H1 (cell line): ENCODE results near the gene EPS8. TPM values are rescaled to one million over a fixed set of nuclear protein-coding genes. Genes with fewer than 3 reads are reported as not detected.

ENCODE experiments used
- CTCF ChIA-PET: fragments of 300-600 bp; sonication (Branson Sonifier 250); formaldehyde crosslinking; loops from one replicate; lab custom pipeline; 2021; ENCODE audit not compliant: partially characterized antibody; lab: Charles Lee
- POLR2A ChIA-PET: fragments of 300-600 bp; sonication (Branson Sonifier 250); formaldehyde crosslinking; loops from one replicate; lab custom pipeline; 2021; ENCODE audit warnings: inconsistent platforms; ENCODE audit not compliant: partially characterized antibody; lab: Charles Lee
- DNase-seq, 2 experiments: peaks; one replicate each; pipeline versions ENCODE4 v3.0.0 to v3.0.0-alpha.2; 2010 to 2022; ENCODE audit warnings: low spot score in 2 of 2, low read depth in 1 of 2, mixed read lengths in 1 of 2
- FAIRE-seq: peaks from 2 replicates; lab custom pipeline; 2011; peaks lifted over from hg19 to GRCh38; lab: Jason Lieb, UNC
- H2AFZ ChIP-seq: 2 replicates; pipeline ENCODE4 v1.8.1; 2012; ENCODE audit warnings: low read length, inconsistent platforms
- H2AK5ac ChIP-seq: 2 replicates; pipeline ENCODE4 v1.6.1; 2013; ENCODE audit warnings: low read depth, low read length
- H2BK120ac ChIP-seq: replicated peaks from 2 replicates; pipeline ENCODE3; 2013; ENCODE audit warnings: low read depth, low read length, inconsistent platforms
- H2BK12ac ChIP-seq: 2 replicates; pipeline ENCODE4 v1.6.1; 2013; ENCODE audit warnings: low read depth, low read length
- H2BK15ac ChIP-seq: 2 replicates; pipeline ENCODE4 v1.6.1; 2013; ENCODE audit warnings: low read length
- H2BK20ac ChIP-seq: 2 replicates; pipeline ENCODE4 v1.6.1; 2013; ENCODE audit warnings: low read length
- H2BK5ac ChIP-seq: 2 replicates; pipeline ENCODE4 v1.6.1; 2013; ENCODE audit warnings: low read depth, low read length
- H3K14ac ChIP-seq: 2 replicates; pipeline ENCODE4 v1.6.1; 2013; ENCODE audit warnings: inconsistent platforms; ENCODE audit not compliant: insufficient read length
- H3K18ac ChIP-seq: 2 replicates; pipeline ENCODE4 v1.6.1; 2013; ENCODE audit warnings: low read length; ENCODE audit errors: extremely low read depth
- H3K23ac ChIP-seq: 2 replicates; pipeline ENCODE4 v1.6.1; 2013; ENCODE audit warnings: inconsistent platforms; ENCODE audit not compliant: insufficient read length
- H3K23me2 ChIP-seq: 2 replicates; pipeline ENCODE4 v1.6.1; 2013; ENCODE audit warnings: low read depth, low read length
- H3K27ac ChIP-seq: 2 replicates; pipeline ENCODE4 v1.6.1; 2011; ENCODE audit warnings: low read depth, low read length, inconsistent platforms
- H3K27me3 ChIP-seq, 4 experiments: replicated peaks in 1 of 4; 1 replicate in 1 of 4; 2 replicates in 3 of 4; pipeline versions ENCODE4 v1.6.1 to v1.8.1; 2011 to 2013; ENCODE audit warnings: low read length in 3 of 4, mild to moderate bottlenecking in 3 of 4, inconsistent platforms in 2 of 4, mixed read lengths in 2 of 4, moderate library complexity in 1 of 4; ENCODE audit not compliant: control insufficient read depth in 3 of 4, insufficient read depth in 3 of 4; ENCODE audit errors: extremely low read depth in 1 of 4
- H3K36me3 ChIP-seq, 4 experiments: 2 replicates each; pipeline versions ENCODE4 v1.6.1 to v1.8.1; 2011 to 2013; ENCODE audit warnings: mild to moderate bottlenecking in 4 of 4, low read length in 3 of 4, moderate library complexity in 2 of 4, control low read depth in 1 of 4, inconsistent platforms in 1 of 4; ENCODE audit not compliant: insufficient read depth in 4 of 4, control insufficient read depth in 2 of 4
- H3K4ac ChIP-seq: replicated peaks from 2 replicates; pipeline ENCODE3; 2013; ENCODE audit warnings: low read length, low read depth, mixed read lengths, inconsistent platforms; ENCODE audit not compliant: insufficient read length
- H3K4me1 ChIP-seq, 4 experiments: replicated peaks in 1 of 4; 1 replicate in 1 of 4; 2 replicates in 3 of 4; pipeline versions ENCODE4 v1.6.1 to v1.8.1; 2011 to 2013; ENCODE audit warnings: low read length in 3 of 4, inconsistent platforms in 2 of 4, mixed read lengths in 1 of 4; ENCODE audit not compliant: insufficient read depth in 4 of 4, control insufficient read depth in 3 of 4
- H3K4me2 ChIP-seq, 2 experiments: 2 replicates each; pipeline versions ENCODE4 v1.6.1 to v1.8.1; 2011 to 2013; ENCODE audit warnings: low read depth in 2 of 2, low read length in 2 of 2, control low read depth in 1 of 2, inconsistent platforms in 1 of 2, mild to moderate bottlenecking in 1 of 2; ENCODE audit not compliant: insufficient read depth in 1 of 2
- H3K4me3 ChIP-seq, 4 experiments: fragments of 200-600, 300-600 bp in 1 of 4; sonication (generic), shearing (Covaris generic), sonication (Bioruptor Twin) in 1 of 4; 2 replicates each; pipeline versions ENCODE4 v1.5.1 to v1.8.1; 2011 to 2016; ENCODE audit warnings: low read length in 4 of 4, low read depth in 3 of 4, control low read depth in 2 of 4, inconsistent platforms in 2 of 4, mild to moderate bottlenecking in 2 of 4, mixed read lengths in 1 of 4, moderate library complexity in 1 of 4; ENCODE audit not compliant: insufficient read depth in 2 of 4; ENCODE audit errors: extremely low read depth in 1 of 4
- H3K56ac ChIP-seq: replicated peaks from 2 replicates; pipeline ENCODE3; 2013; ENCODE audit warnings: low read depth, mild to moderate bottlenecking, mixed read lengths, low read length, inconsistent platforms; ENCODE audit not compliant: insufficient read length
- H3K79me1 ChIP-seq: 2 replicates; pipeline ENCODE4 v1.6.1; 2013; ENCODE audit warnings: low read depth, low read length, control low read depth
- H3K79me2 ChIP-seq, 2 experiments: 2 replicates each; pipeline versions ENCODE4 v1.6.1 to v1.8.1; 2012 to 2013; ENCODE audit warnings: low read length in 2 of 2, mild to moderate bottlenecking in 2 of 2, inconsistent platforms in 1 of 2; ENCODE audit not compliant: insufficient read depth in 2 of 2, control insufficient read depth in 1 of 2
- H3K9ac ChIP-seq, 4 experiments: replicated peaks in 1 of 4; 1 replicate in 1 of 4; 2 replicates in 3 of 4; pipeline versions ENCODE4 v1.6.1 to v1.8.1; 2011 to 2013; ENCODE audit warnings: low read depth in 3 of 4, low read length in 3 of 4, control low read depth in 2 of 4, mild to moderate bottlenecking in 2 of 4, moderate library complexity in 2 of 4, inconsistent platforms in 1 of 4; ENCODE audit errors: extremely low read depth in 1 of 4
- H3K9me3 ChIP-seq, 2 experiments: 2 replicates each; pipeline versions ENCODE4 v1.6.1 to v1.8.1; 2012 to 2013; ENCODE audit warnings: mild to moderate bottlenecking in 2 of 2, moderate library complexity in 2 of 2, control low read depth in 1 of 2, inconsistent platforms in 1 of 2, low read depth in 1 of 2, low read length in 1 of 2, mixed read lengths in 1 of 2; ENCODE audit not compliant: insufficient read depth in 2 of 2
- H4K20me1 ChIP-seq, 2 experiments: replicated peaks in 1 of 2; 2 replicates each; pipeline versions ENCODE3 to v1.8.1; 2011 to 2013; ENCODE audit warnings: inconsistent platforms in 2 of 2, low read length in 2 of 2, mild to moderate bottlenecking in 1 of 2; ENCODE audit not compliant: insufficient read depth in 2 of 2, control insufficient read depth in 1 of 2
- H4K5ac ChIP-seq: 2 replicates; pipeline ENCODE4 v1.6.1; 2013; ENCODE audit warnings: low read length, low read depth, mixed read lengths, inconsistent platforms; ENCODE audit not compliant: insufficient read length
- H4K8ac ChIP-seq: 2 replicates; pipeline ENCODE4 v1.8.0; 2013; ENCODE audit warnings: mild to moderate bottlenecking, moderate library complexity, low read length, inconsistent platforms; ENCODE audit not compliant: insufficient read depth; ENCODE audit errors: extremely low read depth
- H4K91ac ChIP-seq: replicated peaks from 2 replicates; pipeline ENCODE3; 2013; ENCODE audit warnings: low read length, mixed read lengths, inconsistent platforms; ENCODE audit not compliant: insufficient read length
- CHD1 ChIP-seq: IDR thresholded peaks from 2 replicates; pipeline ENCODE4 v1.6.1; 2012; ENCODE audit warnings: low read depth, low read length, improper control_type of control experiment
- CHD2 ChIP-seq: IDR thresholded peaks from 2 replicates; pipeline ENCODE4 v1.6.1; 2012; ENCODE audit warnings: low read length, improper control_type of control experiment
- CREB1 ChIP-seq: IDR thresholded peaks from 2 replicates; pipeline ENCODE4 v1.6.1; 2012; ENCODE audit warnings: inconsistent platforms
- CTBP2 ChIP-seq: IDR thresholded peaks from 2 replicates; pipeline ENCODE4 v1.7.0; 2011; ENCODE audit warnings: borderline replicate concordance, mild to moderate bottlenecking, moderate library complexity, mixed read lengths, low read length; ENCODE audit not compliant: insufficient read depth, insufficient read length
- JUND ChIP-seq: IDR thresholded peaks from 2 replicates; pipeline ENCODE4 v1.6.1; 2011; ENCODE audit warnings: mild to moderate bottlenecking, improper control_type of control experiment, low read length
- MAFK ChIP-seq: IDR thresholded peaks from 2 replicates; pipeline ENCODE4 v1.6.1; 2012; ENCODE audit warnings: low read depth, mild to moderate bottlenecking, improper control_type of control experiment, low read length
- NANOG ChIP-seq: IDR thresholded peaks from 2 replicates; pipeline ENCODE4 v1.6.1; 2011; ENCODE audit warnings: low read length, low read depth, mild to moderate bottlenecking, inconsistent platforms; ENCODE audit not compliant: insufficient read depth, poor library complexity, severe bottlenecking
- POLR2AphosphoS5 ChIP-seq: IDR thresholded peaks from 2 replicates; pipeline ENCODE4 v1.6.1; 2011; ENCODE audit warnings: low read depth, low read length
- RAD21 ChIP-seq, 2 experiments: IDR thresholded peaks in 1 of 2; conservative IDR thresholded peaks in 1 of 2; 2 replicates each; pipeline ENCODE4 v1.6.1; 2011; ENCODE audit warnings: low read depth in 2 of 2, low read length in 2 of 2, improper control_type of control experiment in 1 of 2, inconsistent platforms in 1 of 2, mild to moderate bottlenecking in 1 of 2, moderate library complexity in 1 of 2
- SAP30 ChIP-seq: fragments of 300-600 bp; sonication (generic); IDR thresholded peaks from 2 replicates; pipeline ENCODE4 v1.7.1; 2012; ENCODE audit warnings: low read length, moderate library complexity, mild to moderate bottlenecking, inconsistent platforms; ENCODE audit not compliant: insufficient read depth, insufficient replicate concordance
- WGBS, 2 experiments: shearing (Covaris generic) in 1 of 2; methylation state at CpG; one replicate each; pipeline versions ENCODE4 v1.1.6 to v1.1.7; 2013 to 2015; ENCODE audit warnings: low lambda C conversion rate in 2 of 2, mixed read lengths in 2 of 2, inconsistent platforms in 1 of 2, low coverage in 1 of 2, missing lambda C conversion rate in 1 of 2; ENCODE audit not compliant: insufficient replicate concordance in 2 of 2, insufficient coverage in 1 of 2, insufficient read length in 1 of 2; ENCODE audit errors: extremely low coverage in 1 of 2, missing lambda C conversion rate in 1 of 2; 5-methylcytosine and 5-hydroxymethylcytosine counted together
- polyA plus RNA-seq, 7 experiments: library from polyadenylated mRNA; depleted of rRNA in 3 of 7; stranded (reverse) in 5 of 7; unstranded in 2 of 7; fragments of >200 nt in 5 of 7; fragments of 200-250 nt in 2 of 7; gene quantifications; 1 replicate in 5 of 7; 2 replicates in 1 of 7; 4 replicates in 1 of 7; pipeline versions ENCODE4 v1.2.1 to v1.2.3, GENCODE V29; 2011 to 2013; ENCODE audit warnings: missing spikeins in 2 of 7, mixed read lengths in 2 of 7
- total RNA-seq: library from RNA; stranded (reverse); fragmentation: NEBNext Ultra II Directional; extraction: Animal tissue kit (Norgen Biotek cat#: 25700); gene quantifications from 2 replicates; pipeline ENCODE4 v1.2.1, GENCODE V29; 2021

The EPS8 gene
- total and polyA plus RNA-seq, 2 of the 8 experiments (the other 6 are each of a cell fraction or from before 2014, with no cell fraction given): 3.0 to 4.6 TPM

- H3K14ac ChIP-seq: no peak overlapping the region
- H2BK20ac ChIP-seq: no peak overlapping the region
- no peaks in the 10 kb centered on the region for H4K20me1 ChIP-seq
- H3K18ac ChIP-seq: no peak overlapping the region
- H3K56ac ChIP-seq: no peak overlapping the region
- no peaks in the 10 kb centered on the region; a peak in 1 of 8 replicates for H3K36me3 ChIP-seq
- no peak overlapping the region for H2AFZ ChIP-seq
- H2BK12ac ChIP-seq: no peak overlapping the region
- H2AK5ac ChIP-seq: no peak overlapping the region
- CTCF ChIA-PET: interaction anchor here (0.5 to 7.5 kb wide), 47 partner anchors 9 to 860 kb away, joined by 3 to 76 read pairs (median 5); no protein-coding TSS in a partner anchor
- H4K5ac ChIP-seq: no peak overlapping the region
- no peak overlapping the region for H4K91ac ChIP-seq
- H3K79me2 ChIP-seq: no peaks in the 10 kb centered on the region
- POLR2A ChIA-PET: no interaction called here
- no peak overlapping the region for H2BK120ac ChIP-seq
- no peak overlapping the region for H4K8ac ChIP-seq
- no peaks in the 10 kb centered on the region for H3K4me1 ChIP-seq
- H3K9ac ChIP-seq: no peak overlapping the region
- no peak overlapping the region for H3K4me3 ChIP-seq
- no peaks in the 10 kb centered on the region for H3K27me3 ChIP-seq
- H2BK15ac ChIP-seq: no peak overlapping the region
- FAIRE-seq (peak; percentile 28), DNase-seq (no peak)
- no peak overlapping the region for H3K4ac ChIP-seq
- WGBS, 2 experiments: 31% methylated on average over 3 of the region's 3 CpGs; no CpG with 5 or more reads in 1 of the 2 experiments
- H3K23ac ChIP-seq: no peak overlapping the region
- no peak overlapping the region for H3K4me2 ChIP-seq
- no peak overlapping the region for H3K27ac ChIP-seq
- no peak overlapping the region for H2BK5ac ChIP-seq
- no peaks in the 10 kb centered on the region for H3K23me2 ChIP-seq
- H3K79me1 ChIP-seq: no peaks in the 10 kb centered on the region
- peaks cover 6 to 7% of the 10 kb centered on the region in 2 experiments; a peak in 3 of 4 replicates for H3K9me3 ChIP-seq
- TF ChIP-seq CHD1 (no peak), CTBP2 (no peak), MAFK (no peak), RAD21 (IDR thresholded peaks at IDR 0.05 in 1 of 2, conservative IDR thresholded peaks at IDR 0.05 in 1 of 2; ENCODE audit: low read depth in 2 of 2, low read length in 2 of 2) (peak; percentile 57 to 59), NANOG (no peak), CHD2 (no peak), SAP30 (no peak), CREB1 (no peak), POLR2AphosphoS5 (no peak), JUND (no peak)
These were observed 204.7 kb downstream of the EPS8 start for GRCh38 chr12:15584366-15585041.
